WTC11 (cell line): ENCODE data around the gene MYO7B. TPM values are rescaled to one million over a fixed set of nuclear protein-coding genes. Genes with fewer than 3 reads are reported as not detected.

ENCODE experiments used
- ATAC-seq: fragments of 200-7000 bp; cut with Tn5 transposase; 2 replicates; pipeline ENCODE4 v1.10.0; 2021; ENCODE audit warnings: mild to moderate bottlenecking, moderate library complexity
- CTCF ChIA-PET: fragments of 300-600 bp; sonication (Branson Sonifier 250); formaldehyde crosslinking; loops from one replicate; lab custom pipeline; 2021; ENCODE audit warnings: antibody characterized with exemption; lab: Charles Lee
- POLR2A ChIA-PET: fragments of 350-600 bp; sonication (Branson Sonifier 250); formaldehyde crosslinking; loops from one replicate; lab custom pipeline; 2021; ENCODE audit warnings: antibody characterized with exemption; lab: Charles Lee
- DNase-seq: peaks from one replicate; pipeline ENCODE4 v3.0.0; 2021; ENCODE audit warnings: low spot score
- H3K27ac Mint-ChIP-seq: 2 replicates; pipeline ENCODE4 v1.8.0; 2021; ENCODE audit warnings: mixed read lengths
- H3K27me3 Mint-ChIP-seq: 2 replicates; pipeline ENCODE4 v1.8.0; 2021; ENCODE audit warnings: low read depth, mild to moderate bottlenecking, moderate library complexity, mixed read lengths
- H3K36me3 Mint-ChIP-seq: 2 replicates; pipeline ENCODE4 v1.8.0; 2021; ENCODE audit warnings: mixed read lengths
- H3K4me1 Mint-ChIP-seq: 2 replicates; pipeline ENCODE4 v1.8.0; 2022; ENCODE audit warnings: mixed read lengths
- H3K4me3 Mint-ChIP-seq: 2 replicates; pipeline ENCODE4 v1.8.0; 2021; ENCODE audit warnings: mild to moderate bottlenecking, moderate library complexity, mixed read lengths
- H3K9me3 Mint-ChIP-seq: 2 replicates; pipeline ENCODE4 v1.8.0; 2021; ENCODE audit warnings: mixed read lengths
- CREB1 ChIP-seq: sonication (generic); formaldehyde crosslinking; IDR thresholded peaks from 2 replicates; pipeline ENCODE4 v1.8.0; 2023; ENCODE audit warnings: mild to moderate bottlenecking, missing genetic modification reagents
- CTCF ChIP-seq: fragments of 200-600 bp; IDR thresholded peaks from 2 replicates; pipeline ENCODE4 v1.8.0; 2022; ENCODE audit warnings: antibody characterized with exemption
- FOXP4 ChIP-seq: sonication (generic); formaldehyde crosslinking; IDR thresholded peaks from 2 replicates; pipeline ENCODE4 v1.8.0; 2022; ENCODE audit warnings: mild to moderate bottlenecking, missing genetic modification reagents
- GRHL2 ChIP-seq: fragments of 250-450 bp; sonication (Bioruptor Pico); IDR thresholded peaks from 2 replicates; pipeline ENCODE4 v1.8.0; 2022; ENCODE audit warnings: mild to moderate bottlenecking, moderate library complexity; ENCODE audit not compliant: insufficient replicate concordance, severe bottlenecking
- TP53 ChIP-seq: sonication (generic); formaldehyde crosslinking; IDR thresholded peaks from 2 replicates; pipeline ENCODE4 v1.8.1; 2023; ENCODE audit warnings: mild to moderate bottlenecking, missing genetic modification reagents
- ZNF121 ChIP-seq: sonication (generic); formaldehyde crosslinking; IDR thresholded peaks from 2 replicates; pipeline ENCODE4 v1.8.0; 2023; ENCODE audit warnings: missing genetic modification reagents
- ZNF425 ChIP-seq: fragments of 250-450 bp; sonication (Bioruptor Pico); conservative IDR thresholded peaks from 2 replicates; pipeline ENCODE4 v1.9.0; 2021; ENCODE audit warnings: mild to moderate bottlenecking
- ZNF532 ChIP-seq: fragments of 250-450 bp; sonication (Bioruptor Pico); IDR thresholded peaks from 2 replicates; pipeline ENCODE4 v1.9.0; 2021; ENCODE audit warnings: mild to moderate bottlenecking, borderline replicate concordance
- total RNA-seq: library from RNA; stranded (reverse); gene quantifications from 3 replicates; pipeline ENCODE4 v1.2.3, GENCODE V29; 2021
- TF ChIP-seq, protein P1 (sequence below): sonication (generic); formaldehyde crosslinking; IDR thresholded peaks from 2 replicates; pipeline ENCODE4 v1.8.0; 2023; ENCODE audit warnings: mild to moderate bottlenecking, missing genetic modification reagents
- TF ChIP-seq, protein P2 (sequence below): sonication (generic); formaldehyde crosslinking; IDR thresholded peaks from 2 replicates; pipeline ENCODE4 v1.8.1; 2022; ENCODE audit warnings: mild to moderate bottlenecking, missing genetic modification reagents, moderate library complexity, borderline replicate concordance
- TF ChIP-seq, protein P3 (sequence below): sonication (generic); formaldehyde crosslinking; conservative IDR thresholded peaks from 2 replicates; pipeline ENCODE4 v1.8.1; 2022; ENCODE audit warnings: mild to moderate bottlenecking, missing genetic modification reagents
- TF ChIP-seq, protein P4 (sequence below): sonication (generic); formaldehyde crosslinking; IDR thresholded peaks from 2 replicates; pipeline ENCODE4 v1.8.0; 2022; ENCODE audit warnings: mild to moderate bottlenecking, missing genetic modification reagents

Gene MYO7B
- total RNA-seq, 1 experiment from 2014 or later, result not detected

- Mint-ChIP-seq H3K27ac (no peak overlapping the region), H3K9me3 (0 out of 2 replicates have a peak, but pooled peaks cover 4% of the 10 kb centered on the region), H3K4me3 (no peak overlapping the region), H3K4me1 (peaks cover 9% of the 10 kb centered on the region), H3K36me3 (no peaks in the 10 kb centered on the region), H3K27me3 (no peaks in the 10 kb centered on the region)
- ATAC-seq, result no peak
- ChIA-PET CTCF (no interaction called here), POLR2A (no interaction called here)
- TF ChIP-seq ZNF425, result no peak
- no peak for TF ChIP-seq ZNF532 (CRISPR knock-in tag)
- TF ChIP-seq TP53 (CRISPR knock-in tag), result no peak
- no peak for TF ChIP-seq GRHL2 (CRISPR knock-in tag)
- TF ChIP-seq ZNF121 (CRISPR knock-in tag), result no peak
- TF ChIP-seq CTCF, result no peak
- TF ChIP-seq, protein P1, sequence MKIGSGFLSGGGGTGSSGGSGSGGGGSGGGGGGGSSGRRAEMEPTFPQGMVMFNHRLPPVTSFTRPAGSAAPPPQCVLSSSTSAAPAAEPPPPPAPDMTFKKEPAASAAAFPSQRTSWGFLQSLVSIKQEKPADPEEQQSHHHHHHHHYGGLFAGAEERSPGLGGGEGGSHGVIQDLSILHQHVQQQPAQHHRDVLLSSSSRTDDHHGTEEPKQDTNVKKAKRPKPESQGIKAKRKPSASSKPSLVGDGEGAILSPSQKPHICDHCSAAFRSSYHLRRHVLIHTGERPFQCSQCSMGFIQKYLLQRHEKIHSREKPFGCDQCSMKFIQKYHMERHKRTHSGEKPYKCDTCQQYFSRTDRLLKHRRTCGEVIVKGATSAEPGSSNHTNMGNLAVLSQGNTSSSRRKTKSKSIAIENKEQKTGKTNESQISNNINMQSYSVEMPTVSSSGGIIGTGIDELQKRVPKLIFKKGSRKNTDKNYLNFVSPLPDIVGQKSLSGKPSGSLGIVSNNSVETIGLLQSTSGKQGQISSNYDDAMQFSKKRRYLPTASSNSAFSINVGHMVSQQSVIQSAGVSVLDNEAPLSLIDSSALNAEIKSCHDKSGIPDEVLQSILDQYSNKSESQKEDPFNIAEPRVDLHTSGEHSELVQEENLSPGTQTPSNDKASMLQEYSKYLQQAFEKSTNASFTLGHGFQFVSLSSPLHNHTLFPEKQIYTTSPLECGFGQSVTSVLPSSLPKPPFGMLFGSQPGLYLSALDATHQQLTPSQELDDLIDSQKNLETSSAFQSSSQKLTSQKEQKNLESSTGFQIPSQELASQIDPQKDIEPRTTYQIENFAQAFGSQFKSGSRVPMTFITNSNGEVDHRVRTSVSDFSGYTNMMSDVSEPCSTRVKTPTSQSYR (CRISPR knock-in tag), result no peak
- no peak for TF ChIP-seq CREB1 (CRISPR knock-in tag)
- TF ChIP-seq, protein P2, sequence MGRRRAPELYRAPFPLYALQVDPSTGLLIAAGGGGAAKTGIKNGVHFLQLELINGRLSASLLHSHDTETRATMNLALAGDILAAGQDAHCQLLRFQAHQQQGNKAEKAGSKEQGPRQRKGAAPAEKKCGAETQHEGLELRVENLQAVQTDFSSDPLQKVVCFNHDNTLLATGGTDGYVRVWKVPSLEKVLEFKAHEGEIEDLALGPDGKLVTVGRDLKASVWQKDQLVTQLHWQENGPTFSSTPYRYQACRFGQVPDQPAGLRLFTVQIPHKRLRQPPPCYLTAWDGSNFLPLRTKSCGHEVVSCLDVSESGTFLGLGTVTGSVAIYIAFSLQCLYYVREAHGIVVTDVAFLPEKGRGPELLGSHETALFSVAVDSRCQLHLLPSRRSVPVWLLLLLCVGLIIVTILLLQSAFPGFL (CRISPR knock-in tag), result no peak
- TF ChIP-seq FOXP4, result no peak
- TF ChIP-seq, protein P3, sequence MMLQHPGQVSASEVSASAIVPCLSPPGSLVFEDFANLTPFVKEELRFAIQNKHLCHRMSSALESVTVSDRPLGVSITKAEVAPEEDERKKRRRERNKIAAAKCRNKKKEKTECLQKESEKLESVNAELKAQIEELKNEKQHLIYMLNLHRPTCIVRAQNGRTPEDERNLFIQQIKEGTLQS (CRISPR knock-in tag), result no peak
- TF ChIP-seq, protein P4, sequence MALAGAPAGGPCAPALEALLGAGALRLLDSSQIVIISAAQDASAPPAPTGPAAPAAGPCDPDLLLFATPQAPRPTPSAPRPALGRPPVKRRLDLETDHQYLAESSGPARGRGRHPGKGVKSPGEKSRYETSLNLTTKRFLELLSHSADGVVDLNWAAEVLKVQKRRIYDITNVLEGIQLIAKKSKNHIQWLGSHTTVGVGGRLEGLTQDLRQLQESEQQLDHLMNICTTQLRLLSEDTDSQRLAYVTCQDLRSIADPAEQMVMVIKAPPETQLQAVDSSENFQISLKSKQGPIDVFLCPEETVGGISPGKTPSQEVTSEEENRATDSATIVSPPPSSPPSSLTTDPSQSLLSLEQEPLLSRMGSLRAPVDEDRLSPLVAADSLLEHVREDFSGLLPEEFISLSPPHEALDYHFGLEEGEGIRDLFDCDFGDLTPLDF (CRISPR knock-in tag), result no peak
- DNase-seq, result no peak
These were observed 29.2 kb downstream of the MYO7B start for GRCh38 chr2:127564429-127565260.
